Astrocyte of the cerebellum (primary cell): ENCODE data around the gene ENOX1.

Experiments used
- DNase-seq: peaks from one replicate; pipeline ENCODE4 v3.0.0-alpha.2; 2011; ENCODE audit warnings: low read depth
- H3K4me3 ChIP-seq: 2 replicates; pipeline ENCODE4 v1.5.1; 2011; ENCODE audit warnings: mild to moderate bottlenecking, low read depth, low read length, moderate library complexity
- in situ Hi-C: cut with HindIII; loops from 2 replicates; pipeline ENCODE4 v1.10.0; 2017; ENCODE audit warnings: low sequenced_read_pairs
- TF ChIP-seq, protein P1 (sequence below): IDR thresholded peaks from 2 replicates; pipeline ENCODE4 v1.5.1; 2012; ENCODE audit warnings: low read length, low read depth, moderate library complexity, mild to moderate bottlenecking; ENCODE audit errors: missing control alignments

ENOX1 gene

GRCh38 chr13:43653980-43654379 lies 132.8 kb downstream of the ENOX1 start:
- TF ChIP-seq, protein P1, sequence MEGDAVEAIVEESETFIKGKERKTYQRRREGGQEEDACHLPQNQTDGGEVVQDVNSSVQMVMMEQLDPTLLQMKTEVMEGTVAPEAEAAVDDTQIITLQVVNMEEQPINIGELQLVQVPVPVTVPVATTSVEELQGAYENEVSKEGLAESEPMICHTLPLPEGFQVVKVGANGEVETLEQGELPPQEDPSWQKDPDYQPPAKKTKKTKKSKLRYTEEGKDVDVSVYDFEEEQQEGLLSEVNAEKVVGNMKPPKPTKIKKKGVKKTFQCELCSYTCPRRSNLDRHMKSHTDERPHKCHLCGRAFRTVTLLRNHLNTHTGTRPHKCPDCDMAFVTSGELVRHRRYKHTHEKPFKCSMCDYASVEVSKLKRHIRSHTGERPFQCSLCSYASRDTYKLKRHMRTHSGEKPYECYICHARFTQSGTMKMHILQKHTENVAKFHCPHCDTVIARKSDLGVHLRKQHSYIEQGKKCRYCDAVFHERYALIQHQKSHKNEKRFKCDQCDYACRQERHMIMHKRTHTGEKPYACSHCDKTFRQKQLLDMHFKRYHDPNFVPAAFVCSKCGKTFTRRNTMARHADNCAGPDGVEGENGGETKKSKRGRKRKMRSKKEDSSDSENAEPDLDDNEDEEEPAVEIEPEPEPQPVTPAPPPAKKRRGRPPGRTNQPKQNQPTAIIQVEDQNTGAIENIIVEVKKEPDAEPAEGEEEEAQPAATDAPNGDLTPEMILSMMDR = no peak
- DNase-seq = no peak
- no peak overlapping the region for H3K4me3 ChIP-seq
- in situ Hi-C loops = no loop called here

GRCh38 chr13:43653395-43653794 lies 133.4 kb downstream of the ENOX1 start:
- in situ Hi-C loops = no loop called here
- TF ChIP-seq, protein P1 = no peak
- H3K4me3 ChIP-seq = no peak overlapping the region
- no peak for DNase-seq

GRCh38 chr13:43652760-43653159 lies 134.0 kb downstream of the ENOX1 start:
- no peak for DNase-seq
- TF ChIP-seq, protein P1 = no peak
- no peak overlapping the region for H3K4me3 ChIP-seq
- in situ Hi-C loops = no loop called here

DNA sequence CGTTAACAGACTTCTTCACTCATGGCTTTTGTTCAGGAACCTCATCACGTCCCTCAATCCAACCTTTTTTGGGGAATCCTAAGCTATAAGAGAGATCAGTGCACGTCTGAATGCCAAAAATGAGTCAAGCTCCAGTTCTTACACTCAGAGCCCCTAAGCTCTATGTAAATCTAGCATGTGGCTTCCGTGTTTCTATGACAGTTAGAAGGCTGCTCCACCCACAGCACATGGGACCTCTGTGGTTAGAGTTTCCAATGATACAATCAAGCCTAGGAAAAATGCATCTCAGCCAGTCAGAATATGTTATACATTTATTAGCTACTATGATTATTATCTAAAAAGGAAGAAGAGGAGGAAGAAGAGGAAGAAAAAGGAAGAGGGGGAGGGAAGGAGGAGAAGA lies 135.9 kb downstream of the ENOX1 start:
- no peak overlapping the region for H3K4me3 ChIP-seq
- DNase-seq = no peak
- TF ChIP-seq, protein P1 = no peak
- in situ Hi-C loops = no loop called here

DNA sequence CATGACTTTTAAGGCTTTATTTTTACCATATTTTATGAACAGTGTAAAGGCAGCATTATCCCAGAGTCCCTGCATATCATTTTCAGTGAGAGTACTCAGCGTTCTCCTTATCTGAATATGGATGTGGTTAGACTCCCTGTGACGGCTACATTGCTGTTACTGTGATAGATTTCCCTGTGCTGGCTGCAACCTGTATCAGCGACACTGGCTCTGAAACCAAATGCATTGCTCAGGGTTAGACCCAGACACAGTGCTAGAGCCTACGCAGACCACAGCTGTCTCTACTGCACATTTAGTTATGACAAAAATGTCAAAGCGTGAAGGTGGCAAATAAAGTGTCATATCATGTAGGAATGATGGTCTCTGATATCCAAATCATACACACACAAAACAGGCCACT lies 138.0 kb downstream of the ENOX1 start:
- H3K4me3 ChIP-seq = no peak overlapping the region
- in situ Hi-C loops = no loop called here
- TF ChIP-seq, protein P1 = no peak
- no peak for DNase-seq

DNA sequence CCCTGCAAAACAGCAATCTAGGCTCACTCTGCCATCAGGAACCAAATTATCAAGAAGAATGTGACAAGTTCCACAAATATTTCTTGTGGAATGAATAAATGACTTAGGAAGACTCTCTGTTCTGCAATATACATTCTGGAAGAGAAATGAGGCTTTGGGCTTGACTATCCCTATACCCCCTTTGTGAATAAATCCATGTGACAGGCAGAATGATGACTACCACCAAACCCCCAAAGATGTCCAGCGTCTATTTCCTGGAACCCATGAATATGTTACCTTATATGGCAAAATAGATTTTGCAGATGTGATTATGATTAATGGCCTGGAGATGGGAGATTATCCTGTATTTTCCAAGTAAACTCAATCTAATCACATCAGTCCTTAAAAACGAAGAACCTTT lies 139.3 kb downstream of the ENOX1 start:
- DNase-seq = no peak
- TF ChIP-seq, protein P1 = no peak
- H3K4me3 ChIP-seq = no peak overlapping the region
- in situ Hi-C loops = no loop called here

DNA sequence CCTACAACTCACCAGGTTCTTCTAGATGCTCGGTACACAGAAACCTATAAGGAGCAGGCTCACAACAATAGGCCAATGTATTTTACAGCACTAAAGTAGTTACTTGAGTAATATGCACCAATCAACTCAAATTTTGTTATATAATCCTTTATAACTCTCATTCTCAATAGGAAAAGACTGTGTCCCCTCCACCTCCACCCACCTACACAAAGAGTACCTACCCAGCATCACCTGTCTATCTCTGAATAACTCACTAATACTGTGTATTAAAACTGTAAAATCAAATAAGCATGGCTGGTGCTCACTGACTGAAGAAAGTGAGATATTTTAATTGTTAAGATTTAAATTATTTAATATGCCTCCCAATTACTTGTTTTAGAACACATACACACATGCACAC lies 146.3 kb downstream of the ENOX1 start:
- no peak for DNase-seq
- in situ Hi-C loops = no loop called here
- no peak overlapping the region for H3K4me3 ChIP-seq
- TF ChIP-seq, protein P1 = no peak
